ENCODE data around the gene DMWD. TPM values are rescaled to one million over a fixed set of nuclear protein-coding genes. Genes with fewer than 3 reads are reported as not detected.

DMWD gene
- polyA plus RNA-seq, 2 of the 4 experiments (the other 2 are of a cell fraction), result 17.1 to 31.3 TPM

GRCh38 chr19:45766869-45767346 is 25.7 kb downstream of the DMWD start:
- ChIA-PET POLR2A (interaction anchor here (1.1 to 4.5 kb wide), 6 partner anchors 26 to 96 kb away, joined by 3 to 68 read pairs (median 18); partner anchors contain the start of genes DMWD, FBXO46, QPCTL and SNRPD2), CTCF (interaction anchor here (0.8 to 74.3 kb wide), 13 partner anchors 11 to 176 kb away, joined by 3 to 2204 read pairs (median 6); partner anchors contain the start of genes DMPK, DMWD, FBXO46 and QPCTL)
- TF ChIP-seq RCOR1 (IDR thresholded peaks at IDR 0.05; ENCODE audit: low read depth, low read length), result no peak
- TF ChIP-seq BHLHE40 (IDR thresholded peaks at IDR 0.05; ENCODE audit: low read depth, low read length), result no peak
- no peak for TF ChIP-seq HES2 (IDR thresholded peaks at IDR 0.05)
- peak overlapping the region; percentile 78 for H3K4me3 ChIP-seq
- H3K27ac ChIP-seq, result peak overlapping the region; percentile 93 to 99
- H3K4me1 ChIP-seq, result peaks cover 18% of the 10 kb centered on the region
- no peak for FAIRE-seq
- peak overlapping the region; percentile 84 for H3K4me2 ChIP-seq
- WGBS (ENCODE audit: missing lambda C conversion rate), result 80% methylated on average over 17 of the region's 24 CpGs
- no peak for DNase-seq (ENCODE audit: low read depth in 1 of 2, low spot score in 1 of 2)
- no peaks in the 10 kb centered on the region for H3K9me3 ChIP-seq
- ATAC-seq, result no peak

GRCh38 chr19:45766296-45766868 is 26.3 kb downstream of the DMWD start:
- 0 out of 5 replicates have a peak, but pooled peaks of 1 of the 2 experiments have one; percentile 25 for TF ChIP-seq JUN (IDR thresholded peaks at IDR 0.05)
- no peak for TF ChIP-seq ATOH8 (CRISPR knock-in tag; IDR thresholded peaks at IDR 0.05; ENCODE audit: low read depth)
- CTCF ChIA-PET, result interaction anchor here (0.9 to 74.3 kb wide), 7 partner anchors 10 to 175 kb away, joined by 3 to 2204 read pairs (median 43); partner anchors contain the start of genes DMPK, DMWD, QPCTL and RSPH6A
- H3K4me2 ChIP-seq, result peak overlapping the region; percentile 84
- DNase-seq (ENCODE audit: low read depth in 1 of 2, low spot score in 1 of 2) (no peak), FAIRE-seq (no peak), ATAC-seq (no peak)
- H3K27ac ChIP-seq, result peak overlapping the region in 1 of 2 experiments; percentile 99; a peak in 3 of 6 replicates
- no peaks in the 10 kb centered on the region for H3K9me3 ChIP-seq
- peaks cover 18% of the 10 kb centered on the region for H3K4me1 ChIP-seq
- POLR2A ChIA-PET, result interaction anchor here (1.1 to 4.5 kb wide), 2 partner anchors 49 to 74 kb away, joined by 3 to 68 read pairs; partner anchors contain the start of genes QPCTL and SNRPD2
- WGBS (ENCODE audit: missing lambda C conversion rate), result 97% methylated on average over 11 of the region's 17 CpGs
- H3K4me3 ChIP-seq, result peak overlapping the region; percentile 78; the same call in 1 of the 3 replicates

GRCh38 chr19:45765702-45766295 is 26.8 kb downstream of the DMWD start:
- ChIA-PET POLR2A (interaction anchor here (1.1 kb wide), 1 partner anchor 48 kb away, joined by 3 read pairs; no protein-coding TSS in a partner anchor), CTCF (interaction anchor here (1.3 to 74.3 kb wide), 4 partner anchors 10 to 73 kb away, joined by 3 to 2204 read pairs (median 108); partner anchors contain the start of genes DMPK, DMWD, QPCTL and RSPH6A)
- no peak overlapping the region for H3K4me3 ChIP-seq
- ATAC-seq (no peak), FAIRE-seq (no peak), DNase-seq (ENCODE audit: low read depth in 1 of 2, low spot score in 1 of 2) (no peak)
- peaks cover 13% of the 10 kb centered on the region for H3K4me1 ChIP-seq
- no peak overlapping the region for H3K4me2 ChIP-seq
- peak overlapping the region in 1 of 2 experiments; percentile 99; a peak in 1 of 6 replicates for H3K27ac ChIP-seq
- WGBS (ENCODE audit: missing lambda C conversion rate), result 89% methylated on average over 23 of the region's 23 CpGs
- TF ChIP-seq GATA3 (IDR thresholded peaks at IDR 0.05; ENCODE audit: borderline replicate concordance) (no peak), ZC3H11A (IDR thresholded peaks at IDR 0.05) (no peak), JUNB (IDR thresholded peaks at IDR 0.05) (no peak), KDM5A (IDR thresholded peaks at IDR 0.05) (no peak), NFE2L2 (conservative IDR thresholded peaks at IDR 0.05; ENCODE audit: low read length) (no peak)
- no peaks in the 10 kb centered on the region for H3K9me3 ChIP-seq

- Histone ChIP-seq H3K9me3 (no peaks in the 10 kb centered on the region), H3K4me2 (no peak overlapping the region), H3K4me3 (no peak overlapping the region), H3K27ac (no peak overlapping the region), H3K4me1 (peaks cover 13% of the 10 kb centered on the region)
- no peak for TF ChIP-seq POLR2AphosphoS2 (conservative IDR thresholded peaks at IDR 0.05; ENCODE audit: low read length)
- TF ChIP-seq ZFP36 (IDR thresholded peaks at IDR 0.05; ENCODE audit: borderline replicate concordance, partially characterized antibody), result no peak
- 0 out of 5 replicates have a peak, but pooled peaks of 1 of the 2 experiments have one; percentile 27 for TF ChIP-seq JUN (IDR thresholded peaks at IDR 0.05)
- ChIA-PET CTCF (interaction anchor here (1.3 to 74.3 kb wide), 5 partner anchors 9 to 72 kb away, joined by 3 to 2204 read pairs (median 96); partner anchors contain the start of genes DMPK, DMWD, QPCTL and RSPH6A), POLR2A (interaction anchor here (1.2 kb wide), 1 partner anchor 13 kb away, joined by 3 read pairs; no protein-coding TSS in a partner anchor)
- 70% methylated on average over 18 of the region's 21 CpGs for WGBS (ENCODE audit: missing lambda C conversion rate)
- no peak for ATAC-seq
- FAIRE-seq, result no peak
- no peak for DNase-seq (ENCODE audit: low read depth in 1 of 2, low spot score in 1 of 2)
These were observed 27.5 kb downstream of the DMWD start for GRCh38 chr19:45764945-45765701.

All from A549 (cell line).